H1 (cell line): ENCODE data around the gene DPY19L1.

Experiments
- JUND ChIP-seq: IDR thresholded peaks from 2 replicates; pipeline ENCODE4 v1.6.1; 2011; ENCODE audit warnings: mild to moderate bottlenecking, improper control_type of control experiment, low read length
- RAD21 ChIP-seq, 2 experiments: IDR thresholded peaks in 1 of 2; conservative IDR thresholded peaks in 1 of 2; 2 replicates each; pipeline ENCODE4 v1.6.1; 2011; ENCODE audit warnings: low read depth in 2 of 2, low read length in 2 of 2, improper control_type of control experiment in 1 of 2, inconsistent platforms in 1 of 2, mild to moderate bottlenecking in 1 of 2, moderate library complexity in 1 of 2
- TEAD4 ChIP-seq: IDR thresholded peaks from 2 replicates; pipeline ENCODE4 v1.6.1; 2012; ENCODE audit warnings: low read depth, low read length, inconsistent platforms, mixed read lengths
- USF2 ChIP-seq: IDR thresholded peaks from 2 replicates; pipeline ENCODE4 v1.6.1; 2011; ENCODE audit warnings: low read length, improper control_type of control experiment
- TF ChIP-seq, protein P1 (sequence below), 3 experiments: IDR thresholded peaks; 1 replicate in 2 of 3; 2 replicates in 1 of 3; pipeline versions ENCODE4 v1.5.1 to v1.6.1; 2011; ENCODE audit warnings: low read length in 3 of 3, mild to moderate bottlenecking in 3 of 3, inconsistent platforms in 2 of 3, low read depth in 1 of 3, moderate library complexity in 1 of 3; ENCODE audit not compliant: insufficient read depth in 1 of 3; ENCODE audit errors: control extremely low read depth in 1 of 3
- TF ChIP-seq, protein P2 (sequence below): IDR thresholded peaks from 2 replicates; pipeline ENCODE4 v1.6.1; 2011; ENCODE audit warnings: low read depth, mild to moderate bottlenecking, low read length; ENCODE audit not compliant: insufficient read depth

DNA sequence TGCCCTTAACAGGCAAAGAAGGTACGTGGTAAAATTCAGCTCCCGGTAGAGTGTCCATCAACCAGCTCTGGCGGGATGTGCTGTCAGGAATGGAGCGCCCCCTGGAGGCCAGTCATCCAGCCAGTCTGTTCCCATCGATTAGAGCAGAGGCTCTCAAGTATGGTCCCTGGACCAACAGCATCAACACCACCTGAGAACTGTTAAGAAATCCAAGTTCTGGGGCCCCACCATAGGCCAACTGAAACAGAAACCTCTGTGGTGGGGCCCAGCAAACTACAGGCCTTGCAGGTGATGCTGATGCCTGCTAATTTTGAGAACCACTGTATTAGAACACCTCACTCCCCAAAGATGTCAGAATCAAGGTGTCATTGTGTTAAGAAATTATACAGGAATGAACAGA is 109.2 kb downstream of the DPY19L1 start:
- TF ChIP-seq, protein P1, sequence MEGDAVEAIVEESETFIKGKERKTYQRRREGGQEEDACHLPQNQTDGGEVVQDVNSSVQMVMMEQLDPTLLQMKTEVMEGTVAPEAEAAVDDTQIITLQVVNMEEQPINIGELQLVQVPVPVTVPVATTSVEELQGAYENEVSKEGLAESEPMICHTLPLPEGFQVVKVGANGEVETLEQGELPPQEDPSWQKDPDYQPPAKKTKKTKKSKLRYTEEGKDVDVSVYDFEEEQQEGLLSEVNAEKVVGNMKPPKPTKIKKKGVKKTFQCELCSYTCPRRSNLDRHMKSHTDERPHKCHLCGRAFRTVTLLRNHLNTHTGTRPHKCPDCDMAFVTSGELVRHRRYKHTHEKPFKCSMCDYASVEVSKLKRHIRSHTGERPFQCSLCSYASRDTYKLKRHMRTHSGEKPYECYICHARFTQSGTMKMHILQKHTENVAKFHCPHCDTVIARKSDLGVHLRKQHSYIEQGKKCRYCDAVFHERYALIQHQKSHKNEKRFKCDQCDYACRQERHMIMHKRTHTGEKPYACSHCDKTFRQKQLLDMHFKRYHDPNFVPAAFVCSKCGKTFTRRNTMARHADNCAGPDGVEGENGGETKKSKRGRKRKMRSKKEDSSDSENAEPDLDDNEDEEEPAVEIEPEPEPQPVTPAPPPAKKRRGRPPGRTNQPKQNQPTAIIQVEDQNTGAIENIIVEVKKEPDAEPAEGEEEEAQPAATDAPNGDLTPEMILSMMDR (IDR thresholded peaks at IDR 0.05; ENCODE audit: control extremely low read depth in 1 of 3, insufficient read depth in 1 of 3, low read depth in 1 of 3, low read length in 3 of 3), result peak; percentile 76 to 85 (median 77)
- TF ChIP-seq RAD21 (IDR thresholded peaks at IDR 0.05 in 1 of 2, conservative IDR thresholded peaks at IDR 0.05 in 1 of 2; ENCODE audit: low read depth in 2 of 2, low read length in 2 of 2), result peak; percentile 64 to 75
- no peak for TF ChIP-seq USF2
- TF ChIP-seq, protein P2, sequence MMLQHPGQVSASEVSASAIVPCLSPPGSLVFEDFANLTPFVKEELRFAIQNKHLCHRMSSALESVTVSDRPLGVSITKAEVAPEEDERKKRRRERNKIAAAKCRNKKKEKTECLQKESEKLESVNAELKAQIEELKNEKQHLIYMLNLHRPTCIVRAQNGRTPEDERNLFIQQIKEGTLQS, result no peak
- no peak for TF ChIP-seq JUND
- TF ChIP-seq TEAD4, result no peak
